Activated T-helper 9 cell treated with anti-CD3 and anti-CD28 coated beads, Interleukin-2, amount 50 U/mL, for 16 hours (primary cell): ENCODE measurements around the gene AKT1.

Source experiments
- DNase-seq: peaks from one replicate; pipeline ENCODE4 v3.0.0-alpha.2; 2020; ENCODE audit warnings: low read depth

AKT1 gene

GRCh38 chr14:104772707-104773504 is 22.6 kb downstream of the AKT1 start:
- DNase-seq: no peak

- DNase-seq: no peak
Observed at GRCh38 chr14:104771918-104772706, 23.4 kb downstream of the AKT1 start.

GRCh38 chr14:104771374-104771773 is 24.2 kb downstream of the AKT1 start:
- DNase-seq: no peak

DNA sequence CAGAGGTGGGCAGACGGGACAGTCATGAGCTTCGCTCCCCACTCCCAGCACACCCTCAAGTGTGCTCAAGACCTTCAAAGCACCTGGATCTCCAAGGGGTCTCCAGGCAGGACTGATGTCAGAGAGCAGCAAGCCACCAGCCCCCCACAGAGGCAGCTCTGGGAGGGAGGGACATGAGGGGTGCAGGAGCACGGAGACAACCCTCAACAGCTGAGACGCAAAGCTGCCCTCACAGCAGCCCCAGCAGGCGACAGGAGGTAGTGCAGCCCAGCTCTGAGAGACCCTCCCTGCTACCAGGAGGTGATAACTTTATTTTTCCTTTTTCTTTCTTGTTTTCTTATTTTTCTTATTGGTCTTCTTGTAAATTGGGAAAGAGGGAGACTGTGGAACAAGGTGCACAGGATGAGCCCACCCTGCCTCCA is 24.7 kb downstream of the AKT1 start:
- no peak for DNase-seq

GRCh38 chr14:104770072-104770579 is 25.4 kb downstream of the AKT1 start:
- no peak for DNase-seq

DNA sequence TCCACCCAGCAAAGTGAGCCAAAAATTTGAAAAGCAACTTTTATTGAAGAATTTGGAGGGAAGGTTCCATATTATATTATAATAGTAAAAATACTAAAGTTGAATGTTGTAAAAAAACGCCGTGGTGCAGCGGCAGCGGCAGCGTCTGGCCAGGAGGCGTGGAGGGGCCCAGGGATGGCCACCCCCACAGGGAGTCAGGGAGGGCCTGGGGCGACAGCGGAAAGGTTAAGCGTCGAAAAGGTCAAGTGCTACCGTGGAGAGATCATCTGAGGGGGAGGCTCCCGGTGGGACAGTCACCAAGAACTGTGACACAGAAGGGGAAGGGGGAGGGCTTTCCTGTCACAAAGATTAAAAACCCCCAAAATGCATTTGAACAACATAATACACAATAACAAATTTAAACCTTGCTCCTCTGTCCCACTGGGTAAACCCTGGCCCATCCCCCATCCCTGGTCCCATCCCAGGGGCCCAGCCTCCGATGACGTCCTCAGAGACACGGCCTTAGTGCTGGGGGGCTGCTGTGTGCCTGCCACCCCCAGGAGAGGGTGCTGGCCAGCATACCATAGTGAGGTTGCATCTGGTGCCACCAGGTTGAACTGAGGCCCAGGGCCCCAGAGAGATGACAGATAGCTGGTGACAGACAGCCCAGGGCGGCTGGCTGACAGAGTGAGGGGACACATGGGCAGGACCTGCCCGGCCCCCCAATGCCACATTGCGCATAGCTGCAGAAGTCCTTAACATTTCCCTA is 26.1 kb downstream of the AKT1 start:
- no peak for DNase-seq

- peak; percentile 87 for DNase-seq
Observed at GRCh38 chr14:104768437-104769323, 26.9 kb downstream of the AKT1 start.

DNA sequence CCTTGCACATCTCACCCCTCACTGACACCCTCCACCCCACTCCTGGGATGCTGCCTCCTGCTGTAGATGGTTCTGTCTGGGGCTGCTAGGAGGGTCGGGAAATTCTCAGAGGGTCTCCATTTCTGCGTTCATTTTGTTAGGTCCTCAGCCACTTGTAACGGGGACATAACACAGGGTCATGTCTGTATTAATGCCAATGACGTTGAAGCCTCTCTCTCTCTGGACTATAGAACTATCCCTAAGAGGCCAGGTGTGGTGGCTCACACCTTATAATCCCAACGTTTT is 28.0 kb downstream of the AKT1 start:
- DNase-seq: no peak

- no peak for DNase-seq
Observed at GRCh38 chr14:104766863-104767633, 28.5 kb downstream of the AKT1 start.

DNA sequence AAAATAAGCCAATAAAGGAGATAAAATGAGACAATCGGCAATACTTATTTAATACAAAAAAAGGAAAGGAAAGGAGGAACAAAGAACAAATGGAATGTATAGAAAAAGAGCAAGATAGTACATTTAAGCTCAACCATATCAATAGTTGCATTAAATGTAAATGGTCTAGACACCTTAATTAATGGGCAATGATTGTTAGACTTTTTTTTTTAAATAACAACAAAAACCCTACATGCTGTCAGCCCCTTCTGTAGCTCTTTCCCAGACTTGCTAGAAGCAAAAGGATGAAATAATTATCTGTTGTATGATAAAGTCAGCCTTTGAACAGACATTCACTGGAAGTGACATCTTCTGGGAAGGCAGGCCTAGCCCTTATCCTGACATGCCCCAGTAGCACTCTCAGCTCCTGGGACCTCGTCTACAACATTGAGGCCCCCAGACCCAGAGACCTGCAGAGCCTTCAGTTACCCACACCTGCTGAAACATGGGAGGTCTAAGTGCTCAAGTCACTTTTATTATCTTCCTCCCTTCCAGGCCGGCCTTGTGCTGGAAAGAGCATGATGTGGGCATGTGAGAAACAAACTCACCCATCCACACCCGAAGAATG is 29.2 kb downstream of the AKT1 start:
- DNase-seq: no peak

GRCh38 chr14:104765517-104765916 is 30.0 kb downstream of the AKT1 start:
- no peak for DNase-seq

- no peak for DNase-seq
Observed at GRCh38 chr14:104758981-104759969, 36.3 kb downstream of the AKT1 start.

- DNase-seq: no peak
Observed at GRCh38 chr14:104757681-104758392, 37.7 kb downstream of the AKT1 start.

GRCh38 chr14:104757238-104757585 is 38.3 kb downstream of the AKT1 start:
- DNase-seq: no peak

DNA sequence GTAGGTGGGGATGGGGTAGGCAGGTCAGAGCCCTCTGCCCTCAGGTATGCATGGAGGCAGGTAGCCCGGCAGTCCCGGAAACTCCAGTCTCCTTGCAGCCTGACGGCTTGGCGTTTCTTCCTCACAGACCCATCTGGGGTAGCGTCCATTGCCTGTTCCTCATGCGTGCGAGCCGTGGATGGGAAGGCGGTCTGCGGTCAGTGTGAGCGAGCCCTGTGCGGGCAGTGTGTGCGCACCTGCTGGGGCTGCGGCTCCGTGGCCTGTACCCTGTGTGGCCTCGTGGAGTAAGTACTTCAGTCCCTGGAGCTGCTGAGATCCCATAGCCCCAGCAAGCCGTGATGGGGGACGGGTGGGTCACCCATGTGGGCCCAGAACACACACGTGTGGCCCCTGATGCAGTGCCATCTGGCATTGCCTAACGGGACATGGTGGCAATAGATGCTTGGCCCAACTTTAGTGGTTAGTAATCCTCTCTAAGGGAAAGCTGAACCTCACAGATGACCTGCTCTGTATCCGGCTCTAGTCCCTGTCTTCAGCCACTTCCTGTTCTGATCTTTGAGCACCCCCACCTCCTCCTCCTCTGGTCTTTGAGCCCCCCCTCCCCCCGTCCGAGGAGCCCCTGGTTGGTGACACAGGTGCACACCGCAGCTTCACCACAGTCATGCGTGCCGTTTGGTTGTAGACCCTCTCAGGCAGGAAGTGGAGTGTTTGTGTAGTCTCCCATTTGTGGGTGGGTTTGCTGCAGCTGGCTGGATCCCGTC is 38.9 kb downstream of the AKT1 start:
- DNase-seq: no peak

DNA sequence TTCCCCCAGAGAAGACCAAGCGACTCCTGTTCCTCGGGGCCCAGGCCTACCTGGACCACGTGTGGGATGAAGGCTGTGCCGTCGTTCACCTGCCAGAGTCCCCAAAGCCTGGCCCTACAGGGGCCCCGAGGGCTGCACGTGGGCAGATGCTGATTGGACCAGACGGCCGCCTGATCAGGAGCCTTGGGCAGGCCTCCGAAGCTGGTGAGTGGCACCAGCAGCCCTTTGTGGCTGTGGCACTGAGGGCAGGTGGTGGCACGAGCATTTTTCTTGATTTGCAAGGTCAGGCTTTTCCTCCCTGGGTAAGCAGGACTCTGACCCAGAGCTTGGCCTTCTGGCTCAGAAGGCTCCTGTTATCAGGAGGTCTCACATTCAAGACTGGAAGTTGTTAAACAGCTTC is 39.9 kb downstream of the AKT1 start:
- no peak for DNase-seq

DNA sequence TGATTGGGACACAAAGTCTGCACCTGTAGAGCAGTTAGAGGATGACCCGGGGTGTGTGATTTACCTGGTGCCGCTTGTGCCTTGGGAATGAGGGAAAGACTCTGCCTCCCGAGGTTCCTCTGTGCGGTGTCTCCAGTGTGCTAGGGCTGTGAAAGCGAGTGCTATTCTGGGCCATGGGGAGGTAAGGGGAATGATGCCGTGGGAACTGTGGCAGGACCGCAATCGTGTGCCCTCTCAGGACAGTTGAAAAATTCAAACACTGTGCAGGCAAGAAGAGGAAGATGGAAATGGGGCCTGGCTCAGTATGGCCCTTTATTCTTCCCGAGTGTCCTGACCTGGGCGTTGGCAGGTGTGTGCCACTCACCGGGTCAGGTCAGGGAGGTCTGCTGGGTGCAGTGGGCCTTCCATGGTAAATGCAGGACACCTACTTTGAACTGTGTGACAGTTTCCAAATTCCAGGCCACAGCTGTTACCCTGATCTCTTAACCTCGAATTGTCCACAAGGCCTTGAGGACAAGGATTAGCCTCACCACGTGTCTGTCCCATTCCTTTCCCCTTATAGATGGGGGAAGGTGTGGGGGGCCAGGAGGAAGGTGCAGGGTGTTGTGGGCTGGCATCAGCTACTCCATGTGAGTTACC is 41.2 kb downstream of the AKT1 start:
- DNase-seq: no peak
